RCC 7860 (cell line): Measurements from ENCODE around the gene IGSF10.
"Not testable (repeated sequence)": the region's sequence is repeated elsewhere in the genome, so short reads cannot be mapped to it uniquely, and the experiment has no call there.

Experiments used
- DNase-seq: peaks from one replicate; pipeline ENCODE4 v3.0.0-alpha.2; 2015; ENCODE audit warnings: low spot score
- FAIRE-seq: peaks from 2 replicates; lab custom pipeline; 2012; peaks lifted over from hg19 to GRCh38; lab: Jason Lieb, UNC

IGSF10 gene

GRCh38 chr3:151460774-151461450 is at the start of gene IGSF10:
Gene IGSF10 (minus strand): TSS chr3:151461061. CDS start chr3:151458709, 2,352 bp downstream.
- no peak for DNase-seq
- FAIRE-seq, result no peak

- not testable (repeated sequence) for DNase-seq, FAIRE-seq
These were observed 48.7 kb upstream of the IGSF10 start for GRCh38 chr3:151509468-151510135.

- DNase-seq, result no peak
- no peak for FAIRE-seq
These were observed 43.7 kb upstream of the IGSF10 start for GRCh38 chr3:151504606-151505005.

GRCh38 chr3:151503074-151503473 is 42.2 kb upstream of the IGSF10 start:
- DNase-seq, result no peak
- no peak for FAIRE-seq

GRCh38 chr3:151501923-151502632 is 41.2 kb upstream of the IGSF10 start:
- FAIRE-seq, result no peak
- DNase-seq, result no peak

GRCh38 chr3:151501171-151501922 is 40.5 kb upstream of the IGSF10 start:
- FAIRE-seq, result no peak

GRCh38 chr3:151499168-151499567 is 38.3 kb upstream of the IGSF10 start:
- DNase-seq (no peak), FAIRE-seq (no peak)

More at GRCh38 chr3:151501171-151501922, 40.5 kb upstream of the IGSF10 start:
- DNase-seq, result no peak

- no peak for FAIRE-seq
- no peak for DNase-seq
These were observed 30.7 kb upstream of the IGSF10 start for GRCh38 chr3:151491525-151491924.

GRCh38 chr3:151487833-151488232 is 27.0 kb upstream of the IGSF10 start:
- not testable (repeated sequence) for FAIRE-seq, DNase-seq

GRCh38 chr3:151483961-151484520 is 23.2 kb upstream of the IGSF10 start:
- FAIRE-seq (no peak), DNase-seq (no peak)

- no peak for FAIRE-seq
- DNase-seq, result no peak
These were observed 22.6 kb upstream of the IGSF10 start for GRCh38 chr3:151483488-151483887.

GRCh38 chr3:151480492-151480891 is 19.6 kb upstream of the IGSF10 start:
- DNase-seq, result no peak
- no peak for FAIRE-seq

- no peak for DNase-seq
- FAIRE-seq, result no peak
These were observed 18.6 kb upstream of the IGSF10 start for GRCh38 chr3:151479452-151479851.

GRCh38 chr3:151478335-151478697 is 17.5 kb upstream of the IGSF10 start:
- no peak for DNase-seq
- FAIRE-seq, result no peak

- DNase-seq, result no peak
- FAIRE-seq, result no peak
These were observed 16.9 kb upstream of the IGSF10 start for GRCh38 chr3:151477591-151478334.

GRCh38 chr3:151476344-151477018 is 15.6 kb upstream of the IGSF10 start:
- FAIRE-seq (no peak), DNase-seq (no peak)

GRCh38 chr3:151468284-151468917 is 7.5 kb upstream of the IGSF10 start:
- FAIRE-seq, result peak; percentile 37
- peak; percentile 45 for DNase-seq

- no peak for DNase-seq
- no peak for FAIRE-seq
These were observed 6.2 kb upstream of the IGSF10 start for GRCh38 chr3:151467069-151467468.

GRCh38 chr3:151462991-151463390 is 2.1 kb upstream of the IGSF10 start:
- FAIRE-seq (no peak), DNase-seq (no peak)
